ENCODE measurements around the gene CNDP2.

GRCh38 chr18:74531043-74531442 is 34.9 kb downstream of the CNDP2 start:
- TF ChIP-seq POLR2A (IDR thresholded peaks at IDR 0.05): no peak
- no peak for TF ChIP-seq EP300 (IDR thresholded peaks at IDR 0.05)
